Transverse colon (tissue), 4 donors: ENCODE results near the gene DOCK3. TPM values are rescaled to one million over a fixed set of nuclear protein-coding genes. Genes with fewer than 3 reads are reported as not detected.
"Not testable (repeated sequence)": the region's sequence is repeated elsewhere in the genome, so short reads cannot be mapped to it uniquely, and the experiment has no call there.

Experiments
- DNase-seq: peaks from one replicate; pipeline ENCODE4 v3.0.0-alpha.2; 2019
- H3K27ac ChIP-seq, 4 donors: fragments of 200-600 bp; sonication (generic); 2 replicates each; pipeline ENCODE4 v1.5.1; 2016 to 2018; ENCODE audit warnings: inconsistent platforms in 4 of 4
- H3K27me3 ChIP-seq: fragments of 200-600 bp; sonication (generic); 2 replicates; pipeline ENCODE4 v1.5.1; 2017; ENCODE audit warnings: inconsistent platforms
- H3K36me3 ChIP-seq, 4 donors: fragments of 200-600 bp; sonication (generic); 2 replicates each; pipeline ENCODE4 v1.5.1; 2017 to 2019; ENCODE audit warnings: inconsistent platforms in 4 of 4
- H3K4me1 ChIP-seq, 4 donors: fragments of 200-600 bp; sonication (generic); 2 replicates each; pipeline ENCODE4 v1.5.1; 2017 to 2020; ENCODE audit warnings: inconsistent platforms in 4 of 4
- H3K4me3 ChIP-seq, 4 donors: fragments of 200-600 bp; sonication (generic); 1 replicate in 1 of 4; 2 replicates in 3 of 4; pipeline versions ENCODE4 v1.5.1 to v1.6.1; 2017 to 2019; ENCODE audit warnings: inconsistent platforms in 4 of 4
- H3K9me3 ChIP-seq, 2 donors: fragments of 200-600 bp; sonication (generic); 2 replicates each; pipeline ENCODE4 v1.5.1; 2017 to 2019; ENCODE audit warnings: inconsistent platforms in 2 of 2
- CTCF ChIP-seq, 5 experiments: fragments of 200-600 bp in 3 of 5; fragments of 450-650 bp in 2 of 5; sonication (generic) in 3 of 5; IDR thresholded peaks; 1 replicate in 2 of 5; 2 replicates in 3 of 5; pipeline ENCODE4 v1.5.1; 2016 to 2017; ENCODE audit warnings: antibody characterized with exemption in 5 of 5, inconsistent platforms in 3 of 5, mild to moderate bottlenecking in 2 of 5, moderate library complexity in 1 of 5
- EP300 ChIP-seq: sonication (generic); formaldehyde crosslinking; IDR thresholded peaks from one replicate; pipeline ENCODE4 v1.6.1; 2017; ENCODE audit warnings: antibody characterized with exemption, low read depth
- POLR2A ChIP-seq: fragments of 450-650 bp; IDR thresholded peaks from one replicate; pipeline ENCODE4 v1.6.1; 2016; ENCODE audit warnings: antibody characterized with exemption, mild to moderate bottlenecking, moderate library complexity
- POLR2AphosphoS5 ChIP-seq, 3 donors: sonication (generic); formaldehyde crosslinking; IDR thresholded peaks; one replicate each; pipeline ENCODE4 v1.6.1; 2016; ENCODE audit warnings: antibody characterized with exemption in 3 of 3
- WGBS, 2 donors: methylation state at CpG; one replicate each; pipeline ENCODE4 v1.1.5; 2018; ENCODE audit warnings: low coverage in 1 of 2; 5-methylcytosine and 5-hydroxymethylcytosine counted together
- in situ Hi-C, 4 donors: fragments of 200-750 bp; cut with MboI; loops; one replicate each; pipeline versions ENCODE4 v1.15.0 to v1.15.1; 2017; ENCODE audit warnings: low sequenced_read_pairs in 3 of 4, low pct_ligation_motif_present in 1 of 4, low pct_unique_long_range_greater_than_20kb in 1 of 4
- intact Hi-C: fragments of 100-400 bp; cut with DNase I; formaldehyde crosslinking; loops from one replicate; pipeline ENCODE4 v1.15.1; 2023; ENCODE audit warnings: low total_unique reads
- total RNA-seq, 4 donors: library from RNA; depleted of rRNA; stranded (reverse); fragments of >200 nt; gene quantifications; one replicate each; pipeline ENCODE4 v1.1.0, GENCODE V29; 2016

DOCK3 gene
- total RNA-seq, 4 donors from 2014 or later: 0.41 to 0.75 (median 0.62) TPM

- Histone ChIP-seq H3K27ac (no peak overlapping the region), H3K36me3 (no peaks in the 10 kb centered on the region), H3K9me3 (no peaks in the 10 kb centered on the region), H3K4me3 (no peak overlapping the region), H3K4me1 (no peaks in the 10 kb centered on the region), H3K27me3 (no peaks in the 10 kb centered on the region)
- in situ Hi-C loops (no loop called here), intact Hi-C loops (no loop called here)
- WGBS, 2 donors: 66 to 88% methylated on average over 2 of the region's 2 CpGs
- TF ChIP-seq EP300 (no peak), POLR2AphosphoS5 (IDR thresholded peaks at IDR 0.05) (no peak), POLR2A (no peak), CTCF (IDR thresholded peaks at IDR 0.05) (no peak)
- no peak for DNase-seq
Measured at GRCh38 chr3:51075221-51075775, 400.6 kb downstream of the DOCK3 start.

GRCh38 chr3:51082363-51082762 is 407.6 kb downstream of the DOCK3 start:
- Histone ChIP-seq H3K27me3 (no peaks in the 10 kb centered on the region), H3K36me3 (no peaks in the 10 kb centered on the region), H3K9me3 (peaks cover 13 to 22% of the 10 kb centered on the region in 2 donors), H3K4me1 (no peaks in the 10 kb centered on the region), H3K27ac (no peak overlapping the region), H3K4me3 (no peak overlapping the region)
- intact Hi-C loops (no loop called here), in situ Hi-C loops (no loop called here)
- TF ChIP-seq CTCF (IDR thresholded peaks at IDR 0.05): no peak
- TF ChIP-seq POLR2AphosphoS5 (IDR thresholded peaks at IDR 0.05): no peak
- no peak for TF ChIP-seq EP300
- no peak for TF ChIP-seq POLR2A
- 84% methylated on average over 2 of the region's 2 CpGs; no CpG with 5 or more reads in 1 of the 2 donors for WGBS, 2 donors
- no peak for DNase-seq

GRCh38 chr3:51083490-51083889 is 408.8 kb downstream of the DOCK3 start:
- in situ Hi-C loops (no loop called here), intact Hi-C loops (no loop called here)
- DNase-seq: no peak
- no peak for TF ChIP-seq POLR2AphosphoS5 (IDR thresholded peaks at IDR 0.05)
- no peak for TF ChIP-seq CTCF (IDR thresholded peaks at IDR 0.05)
- no peak for TF ChIP-seq POLR2A
- no peak for TF ChIP-seq EP300
- Histone ChIP-seq H3K9me3 (peaks cover 13 to 22% of the 10 kb centered on the region in 2 donors), H3K27me3 (no peaks in the 10 kb centered on the region), H3K36me3 (no peaks in the 10 kb centered on the region), H3K4me3 (no peak overlapping the region), H3K4me1 (no peaks in the 10 kb centered on the region), H3K27ac (no peak overlapping the region)
- WGBS, 2 donors: 98 to 100% methylated on average over 1 to 2 of the region's 2 CpGs

- intact Hi-C loops, H3K4me3 ChIP-seq, H3K36me3 ChIP-seq, H3K4me1 ChIP-seq, in situ Hi-C loops, DNase-seq, H3K27ac ChIP-seq, H3K9me3 ChIP-seq, H3K27me3 ChIP-seq: not testable (repeated sequence)
- WGBS, 2 donors: 23% methylated on average over 5 of the region's 6 CpGs; no CpG with 5 or more reads in 1 of the 2 donors
Measured at GRCh38 chr3:51092141-51092540, 417.4 kb downstream of the DOCK3 start.

GRCh38 chr3:51094838-51095237 is 420.1 kb downstream of the DOCK3 start:
- H3K4me1 ChIP-seq, H3K36me3 ChIP-seq, H3K27ac ChIP-seq, H3K27me3 ChIP-seq, H3K4me3 ChIP-seq, DNase-seq, in situ Hi-C loops, intact Hi-C loops, H3K9me3 ChIP-seq: not testable (repeated sequence)
- WGBS, 2 donors: 59 to 86% methylated on average over 1 of the region's 1 CpG
